NCI-H2107 (cell line): ENCODE measurements around the gene SEZ6L.

ENCODE experiments used
- DNase-seq: peaks from one replicate; lab custom pipeline; 2025; lab: John Stamatoyannopoulos, UW

The SEZ6L gene

DNA sequence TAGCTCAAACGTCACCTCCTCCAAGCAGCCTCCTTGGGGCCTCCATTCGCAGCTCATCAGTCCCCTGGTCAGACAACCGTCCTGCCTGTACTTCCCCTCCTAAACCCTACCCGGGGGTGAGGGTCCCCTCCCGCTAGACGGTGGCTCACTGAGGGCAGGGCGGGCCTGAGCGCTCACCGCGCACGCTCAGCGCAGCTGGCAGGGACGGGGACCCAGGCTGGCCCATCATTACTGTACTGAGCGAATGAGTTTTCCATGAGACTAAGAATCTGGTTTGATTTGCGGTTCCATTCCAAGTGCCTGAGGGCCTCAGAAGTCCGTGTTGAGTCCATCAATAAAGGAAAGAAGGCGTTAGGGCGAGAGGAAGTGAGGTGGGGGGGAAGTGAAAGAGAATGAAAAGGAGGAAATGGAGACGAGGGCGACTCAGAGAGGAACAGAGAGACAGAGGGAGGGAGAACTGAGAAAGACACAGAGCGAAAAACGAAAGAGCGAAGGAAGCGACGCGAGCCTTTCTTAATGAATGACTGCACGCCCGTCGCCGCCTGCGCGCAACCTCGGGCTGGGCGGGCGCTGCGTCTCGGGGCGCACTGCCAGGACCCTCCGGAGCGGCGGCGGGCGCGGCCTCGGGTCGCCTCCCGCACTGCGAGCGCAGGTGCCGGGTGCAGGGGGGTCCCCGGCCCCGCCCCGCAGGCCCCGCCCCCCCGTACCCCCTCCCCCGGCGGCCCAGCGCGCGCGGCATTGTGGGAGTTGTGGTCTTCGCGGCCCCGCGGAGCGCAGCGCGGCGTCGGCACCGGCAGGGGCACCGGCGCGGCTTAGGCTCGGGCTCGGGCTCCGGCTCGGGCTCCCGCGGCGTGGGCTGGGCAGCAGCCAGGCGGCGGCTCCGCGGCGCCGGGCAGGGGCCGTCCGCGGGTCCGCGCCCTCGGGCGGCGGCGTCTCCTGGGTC, 259.5 kb downstream of the SEZ6L start, which contains the start of gene ASPHD2:
Gene ASPHD2, plus strand, starts transcription at position 746 of the 943 bp plus-strand sequence. CDS start 4,356 bp downstream, outside the sequence.
- DNase-seq, result no peak

DNA sequence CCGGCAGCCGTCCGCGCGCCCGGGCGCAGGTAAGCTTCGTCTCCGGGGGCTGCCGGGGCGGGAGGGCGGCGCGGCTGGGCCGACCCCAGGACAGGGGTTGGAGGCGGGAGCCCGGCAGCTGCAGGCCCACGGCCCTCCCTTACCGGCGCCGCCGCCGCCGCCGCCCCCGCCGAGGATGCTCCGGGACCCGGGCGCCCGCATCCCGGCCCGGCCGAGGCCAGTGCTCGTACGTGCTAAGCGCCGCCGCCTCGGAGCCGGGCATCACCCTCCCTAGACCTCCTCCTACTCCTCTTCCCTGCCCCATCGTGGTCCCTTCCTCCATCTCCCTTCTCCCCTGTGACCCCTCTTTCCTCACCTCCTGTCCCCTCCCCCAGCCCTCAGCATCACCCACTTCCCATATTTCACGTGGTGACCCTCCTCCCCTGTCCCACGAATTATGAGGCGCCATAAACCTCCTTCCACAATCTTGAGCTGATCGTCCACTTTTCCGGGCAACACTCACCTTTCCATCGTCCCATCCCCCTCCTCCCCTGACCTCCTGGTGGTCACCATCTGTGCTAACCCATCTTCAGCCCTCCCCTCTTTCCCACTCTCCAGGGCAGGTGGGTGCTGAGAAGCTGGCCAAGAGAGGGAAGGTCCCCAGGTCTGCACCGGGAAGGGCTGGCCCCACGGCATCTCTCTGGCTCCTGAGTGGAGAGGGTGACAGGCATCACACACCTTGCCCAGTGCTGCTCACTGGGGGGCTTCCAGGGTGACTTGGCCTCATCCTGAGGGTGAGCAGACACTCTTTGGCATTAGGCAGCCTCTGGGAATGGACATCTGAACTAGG, 260.4 kb downstream of the SEZ6L start:
- DNase-seq, result no peak

DNA sequence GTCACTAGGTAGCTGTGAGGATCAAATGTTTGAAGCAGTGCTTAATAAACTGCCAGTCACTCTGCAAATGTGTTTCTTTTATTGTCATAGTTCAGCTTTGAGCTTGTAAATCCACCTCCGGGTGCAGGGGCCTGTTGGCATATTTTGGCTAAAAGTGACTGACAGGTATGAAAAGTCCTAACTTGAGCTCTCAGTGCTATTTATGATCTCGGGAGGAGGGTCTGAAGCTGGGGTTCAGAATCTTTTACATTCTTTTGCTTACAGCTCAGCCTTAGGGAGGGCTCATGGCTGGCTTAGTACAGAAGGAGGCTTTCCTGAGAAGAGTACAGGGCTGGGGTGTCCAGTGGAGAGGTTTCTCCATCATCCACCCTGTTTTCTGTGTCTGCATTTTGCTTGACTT, 261.3 kb downstream of the SEZ6L start:
- DNase-seq, result no peak

DNA sequence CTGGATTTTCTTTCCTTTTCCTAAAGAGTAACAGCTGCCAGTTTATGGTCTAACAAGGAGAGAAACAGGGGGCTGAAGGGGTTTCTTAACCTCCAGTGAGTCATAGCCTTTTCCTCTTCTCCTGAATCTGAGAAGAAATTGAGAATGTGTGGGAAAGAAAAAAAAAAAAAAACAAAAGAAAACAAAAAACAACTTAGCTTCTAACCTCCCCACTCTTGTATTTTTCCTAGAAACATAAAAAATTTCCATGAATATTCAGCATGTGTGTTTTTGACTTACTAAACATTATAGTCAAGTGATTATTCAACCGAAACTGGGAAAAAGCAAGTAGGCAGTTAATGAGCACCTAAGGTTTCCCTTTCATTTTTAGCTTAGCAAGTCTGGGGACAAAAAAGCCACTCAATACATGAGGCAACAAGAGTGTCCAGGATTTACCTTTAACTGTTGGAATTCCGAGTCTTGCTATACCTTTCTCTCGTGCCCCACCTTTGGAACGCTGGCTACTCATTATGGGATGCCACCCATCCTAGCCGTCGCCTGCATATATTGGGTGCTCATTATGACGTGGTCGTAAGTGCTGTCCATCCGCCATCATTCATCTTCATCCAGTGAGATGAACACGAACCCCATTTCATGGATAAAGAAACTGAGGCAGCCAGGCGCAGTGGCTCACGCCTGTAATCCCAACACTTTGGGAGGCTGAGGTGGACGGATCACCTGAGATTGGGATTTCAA, 262.2 kb downstream of the SEZ6L start:
- DNase-seq, result no peak

DNA sequence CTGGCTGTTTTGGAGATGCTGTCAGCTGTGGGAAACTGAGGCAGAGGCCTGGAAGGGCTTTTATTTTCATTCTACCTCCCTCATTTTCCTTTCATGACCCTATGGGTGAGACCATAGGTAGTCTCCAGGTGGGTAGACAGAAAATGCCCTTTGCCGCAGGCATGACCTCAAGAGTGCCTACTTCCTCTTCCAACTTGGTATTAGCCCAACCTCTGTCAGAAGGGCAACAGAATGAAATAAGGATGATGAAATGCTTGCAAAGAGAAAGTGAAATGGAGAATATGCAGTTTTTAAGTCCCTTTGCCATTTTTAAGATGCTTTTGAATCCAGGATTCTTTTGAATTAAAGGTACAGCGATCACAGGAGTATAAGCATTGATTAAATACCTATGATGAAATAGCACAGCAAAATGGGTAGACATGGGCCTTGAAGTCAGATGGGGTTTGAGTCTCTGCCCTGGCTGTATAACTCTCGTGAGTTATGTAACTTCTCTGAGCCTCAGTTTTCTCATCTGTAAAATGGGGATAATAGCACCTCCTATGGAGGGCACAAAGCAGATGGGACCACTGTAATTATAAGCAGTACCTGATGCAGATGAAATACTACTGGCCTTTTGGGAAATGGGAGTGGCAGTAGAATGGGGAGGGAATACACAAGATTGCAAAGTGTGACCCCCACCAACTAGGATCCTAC, 263.5 kb downstream of the SEZ6L start:
- no peak for DNase-seq
